Neural crest cell (in vitro differentiated cells): ENCODE measurements around the gene CAMSAP2. TPM values are rescaled to one million over a fixed set of nuclear protein-coding genes. Genes with fewer than 3 reads are reported as not detected.
A peak's percentile ranks its signal among the peaks of the same experiment; 100 is the strongest.

Source experiments
- DNase-seq: peaks from one replicate; pipeline ENCODE4 v3.0.0; 2021; ENCODE audit warnings: low read depth, mixed read lengths, low spot score
- H3K27ac Mint-ChIP-seq: one replicate; pipeline ENCODE4 v1.8.0; 2021; ENCODE audit warnings: mild to moderate bottlenecking, mixed read lengths; ENCODE audit not compliant: unreplicated experiment
- H3K27me3 Mint-ChIP-seq: 2 replicates; pipeline ENCODE4 v1.8.0; 2021; ENCODE audit warnings: low read depth, mild to moderate bottlenecking, mixed read lengths
- H3K36me3 Mint-ChIP-seq: 2 replicates; pipeline ENCODE4 v1.8.0; 2021; ENCODE audit warnings: low read depth, mild to moderate bottlenecking, mixed read lengths
- H3K4me1 Mint-ChIP-seq: 2 replicates; pipeline ENCODE4 v1.8.0; 2021; ENCODE audit warnings: mixed read lengths
- H3K4me3 Mint-ChIP-seq: one replicate; pipeline ENCODE4 v1.8.0; 2021; ENCODE audit warnings: mild to moderate bottlenecking, mixed read lengths
- H3K9me3 Mint-ChIP-seq: 2 replicates; pipeline ENCODE4 v1.8.0; 2021; ENCODE audit warnings: mixed read lengths
- total RNA-seq: library from RNA; stranded (reverse); gene quantifications from 2 replicates; pipeline ENCODE4 v1.2.1, GENCODE V29; 2021
- TF ChIP-seq, protein P1 (sequence below): fragments of 200-600 bp; sonication (generic); conservative IDR thresholded peaks from 2 replicates; pipeline ENCODE4 v1.5.0; 2021; ENCODE audit warnings: antibody characterized with exemption, mild to moderate bottlenecking

Gene CAMSAP2
- total RNA-seq, 1 donor from 2014 or later = 40.3 TPM

DNA sequence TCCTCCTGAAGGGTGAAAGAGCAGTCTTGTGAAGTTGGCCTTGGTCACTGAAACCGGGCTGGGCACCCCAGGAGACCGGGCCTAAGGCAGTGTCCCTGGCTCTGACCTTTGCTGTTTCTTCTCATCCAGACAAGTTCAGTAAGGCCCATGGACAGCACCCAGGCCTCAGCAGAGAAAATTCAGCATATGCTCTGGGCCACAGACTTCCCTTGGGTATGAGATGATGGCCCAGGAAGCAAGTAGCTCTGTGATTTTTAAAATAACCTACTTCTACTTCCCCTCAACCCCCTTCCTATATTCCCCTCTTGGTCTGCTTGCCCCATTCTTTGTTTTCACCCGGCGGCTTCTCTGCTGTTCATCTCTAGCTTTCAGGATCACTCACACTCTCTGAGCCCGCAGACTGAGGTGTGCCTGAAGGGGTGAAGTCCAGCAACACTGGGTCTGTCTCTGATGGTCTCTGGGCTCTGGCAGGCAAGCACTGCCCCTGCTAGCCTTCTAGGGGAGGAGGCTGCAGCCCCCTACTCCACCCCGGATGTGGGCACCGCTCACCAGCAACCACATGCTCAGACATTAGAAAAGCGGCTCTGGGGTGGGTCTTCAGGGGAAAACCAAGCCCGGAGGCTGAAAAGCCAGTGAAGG lies 131.2 kb downstream of the CAMSAP2 start:
- no peaks in the 10 kb centered on the region for H3K27me3 Mint-ChIP-seq
- no peak overlapping the region for H3K4me3 Mint-ChIP-seq
- TF ChIP-seq, protein P1, sequence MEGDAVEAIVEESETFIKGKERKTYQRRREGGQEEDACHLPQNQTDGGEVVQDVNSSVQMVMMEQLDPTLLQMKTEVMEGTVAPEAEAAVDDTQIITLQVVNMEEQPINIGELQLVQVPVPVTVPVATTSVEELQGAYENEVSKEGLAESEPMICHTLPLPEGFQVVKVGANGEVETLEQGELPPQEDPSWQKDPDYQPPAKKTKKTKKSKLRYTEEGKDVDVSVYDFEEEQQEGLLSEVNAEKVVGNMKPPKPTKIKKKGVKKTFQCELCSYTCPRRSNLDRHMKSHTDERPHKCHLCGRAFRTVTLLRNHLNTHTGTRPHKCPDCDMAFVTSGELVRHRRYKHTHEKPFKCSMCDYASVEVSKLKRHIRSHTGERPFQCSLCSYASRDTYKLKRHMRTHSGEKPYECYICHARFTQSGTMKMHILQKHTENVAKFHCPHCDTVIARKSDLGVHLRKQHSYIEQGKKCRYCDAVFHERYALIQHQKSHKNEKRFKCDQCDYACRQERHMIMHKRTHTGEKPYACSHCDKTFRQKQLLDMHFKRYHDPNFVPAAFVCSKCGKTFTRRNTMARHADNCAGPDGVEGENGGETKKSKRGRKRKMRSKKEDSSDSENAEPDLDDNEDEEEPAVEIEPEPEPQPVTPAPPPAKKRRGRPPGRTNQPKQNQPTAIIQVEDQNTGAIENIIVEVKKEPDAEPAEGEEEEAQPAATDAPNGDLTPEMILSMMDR = no peak
- H3K4me1 Mint-ChIP-seq = peaks cover 3% of the 10 kb centered on the region
- no peaks in the 10 kb centered on the region for H3K9me3 Mint-ChIP-seq
- peaks cover 3% of the 10 kb centered on the region for H3K36me3 Mint-ChIP-seq
- no peak overlapping the region for H3K27ac Mint-ChIP-seq
- DNase-seq = no peak

DNA sequence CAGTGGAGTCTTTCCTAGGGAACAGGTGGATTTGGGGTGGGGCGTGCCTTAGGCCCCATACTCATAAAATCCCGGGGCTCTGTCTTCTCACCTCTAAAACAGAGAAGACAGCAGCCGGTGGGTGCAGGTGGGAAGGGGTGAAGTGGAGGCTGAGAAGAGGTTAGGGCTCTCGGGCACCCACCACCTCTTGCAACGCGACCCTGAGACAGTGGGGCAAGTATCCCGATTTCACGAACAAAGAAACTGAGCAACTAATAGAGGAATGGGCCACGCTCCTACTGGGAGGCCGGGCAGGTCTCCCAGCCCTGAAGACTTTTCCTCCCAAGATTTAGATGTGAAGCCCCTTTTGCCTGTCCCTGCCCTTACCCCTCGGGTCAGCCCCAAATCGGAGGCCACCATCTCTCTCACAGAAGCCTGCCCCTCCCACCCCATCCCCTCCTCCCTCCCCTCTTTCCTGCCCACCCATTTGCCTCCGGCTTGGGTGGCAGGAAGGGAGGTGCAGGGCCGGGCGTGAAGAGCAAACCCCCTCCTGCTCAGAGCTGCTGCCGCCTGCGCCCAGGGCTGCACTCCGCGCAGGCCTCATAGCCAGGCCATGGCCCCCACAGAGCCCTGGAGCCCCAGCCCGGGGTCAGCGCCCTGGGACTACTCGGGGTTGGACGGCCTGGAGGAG lies 133.9 kb downstream of the CAMSAP2 start, which contains the start of gene GPR25:
GPR25 (plus strand) TSS at position 536 of the 670 bp plus-strand sequence; CDS start at position 593, 57 bp downstream.
- H3K36me3 Mint-ChIP-seq = no peaks in the 10 kb centered on the region
- peak within 1 kb of the TSS; percentile 39 for H3K27ac Mint-ChIP-seq
- H3K4me1 Mint-ChIP-seq = no peaks in the 10 kb centered on the region
- TF ChIP-seq, protein P1 = no peak
- H3K4me3 Mint-ChIP-seq = no peak within 1 kb of the TSS
- no peaks in the 10 kb centered on the region for H3K9me3 Mint-ChIP-seq
- DNase-seq = no peak
- no peaks in the 10 kb centered on the region for H3K27me3 Mint-ChIP-seq

DNA sequence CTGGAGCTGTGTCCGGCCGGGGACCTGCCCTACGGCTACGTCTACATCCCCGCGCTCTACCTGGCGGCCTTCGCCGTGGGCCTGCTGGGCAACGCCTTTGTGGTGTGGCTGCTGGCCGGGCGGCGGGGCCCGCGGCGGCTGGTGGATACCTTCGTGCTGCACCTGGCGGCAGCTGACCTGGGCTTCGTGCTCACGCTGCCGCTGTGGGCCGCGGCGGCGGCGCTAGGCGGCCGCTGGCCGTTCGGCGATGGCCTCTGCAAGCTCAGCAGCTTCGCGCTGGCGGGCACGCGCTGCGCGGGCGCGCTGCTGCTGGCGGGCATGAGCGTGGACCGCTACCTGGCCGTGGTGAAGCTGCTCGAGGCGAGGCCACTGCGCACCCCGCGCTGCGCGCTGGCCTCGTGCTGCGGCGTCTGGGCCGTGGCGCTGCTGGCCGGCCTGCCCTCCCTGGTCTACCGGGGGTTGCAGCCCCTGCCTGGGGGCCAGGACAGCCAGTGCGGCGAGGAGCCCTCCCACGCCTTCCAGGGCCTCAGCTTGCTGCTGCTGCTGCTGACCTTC lies 134.5 kb downstream of the CAMSAP2 start:
- Mint-ChIP-seq H3K4me1 (no peaks in the 10 kb centered on the region), H3K27ac (no peak overlapping the region), H3K36me3 (no peaks in the 10 kb centered on the region), H3K9me3 (no peaks in the 10 kb centered on the region), H3K27me3 (no peaks in the 10 kb centered on the region), H3K4me3 (no peak overlapping the region)
- TF ChIP-seq, protein P1 = no peak
- no peak for DNase-seq

DNA sequence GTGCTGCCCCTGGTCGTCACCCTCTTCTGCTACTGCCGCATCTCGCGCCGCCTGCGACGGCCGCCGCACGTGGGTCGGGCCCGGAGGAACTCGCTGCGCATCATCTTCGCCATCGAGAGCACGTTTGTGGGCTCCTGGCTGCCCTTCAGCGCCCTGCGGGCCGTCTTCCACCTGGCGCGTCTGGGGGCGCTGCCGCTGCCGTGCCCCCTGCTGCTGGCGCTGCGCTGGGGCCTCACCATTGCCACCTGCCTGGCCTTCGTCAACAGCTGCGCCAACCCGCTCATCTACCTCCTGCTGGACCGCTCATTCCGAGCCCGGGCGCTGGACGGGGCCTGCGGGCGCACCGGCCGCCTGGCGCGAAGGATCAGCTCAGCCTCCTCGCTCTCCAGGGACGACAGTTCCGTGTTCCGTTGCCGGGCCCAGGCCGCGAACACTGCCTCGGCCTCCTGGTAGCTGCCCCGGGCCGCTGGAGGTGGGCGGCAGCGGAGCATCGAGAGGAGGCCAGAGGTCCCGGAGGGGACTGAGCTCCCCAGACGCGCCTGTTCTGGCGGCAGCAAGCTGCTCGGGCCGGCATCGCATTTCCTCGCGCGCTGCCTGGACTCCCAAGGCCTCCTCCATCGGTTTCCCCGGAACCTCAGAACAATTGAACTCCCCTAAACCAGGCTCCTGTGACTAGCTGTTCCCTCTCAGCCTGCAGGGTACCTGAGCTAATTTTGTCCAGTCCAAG lies 135.1 kb downstream of the CAMSAP2 start:
- Mint-ChIP-seq H3K27me3 (no peaks in the 10 kb centered on the region), H3K36me3 (no peaks in the 10 kb centered on the region), H3K4me3 (no peak overlapping the region), H3K27ac (no peak overlapping the region), H3K9me3 (no peaks in the 10 kb centered on the region), H3K4me1 (no peaks in the 10 kb centered on the region)
- DNase-seq = no peak
- TF ChIP-seq, protein P1 = no peak

DNA sequence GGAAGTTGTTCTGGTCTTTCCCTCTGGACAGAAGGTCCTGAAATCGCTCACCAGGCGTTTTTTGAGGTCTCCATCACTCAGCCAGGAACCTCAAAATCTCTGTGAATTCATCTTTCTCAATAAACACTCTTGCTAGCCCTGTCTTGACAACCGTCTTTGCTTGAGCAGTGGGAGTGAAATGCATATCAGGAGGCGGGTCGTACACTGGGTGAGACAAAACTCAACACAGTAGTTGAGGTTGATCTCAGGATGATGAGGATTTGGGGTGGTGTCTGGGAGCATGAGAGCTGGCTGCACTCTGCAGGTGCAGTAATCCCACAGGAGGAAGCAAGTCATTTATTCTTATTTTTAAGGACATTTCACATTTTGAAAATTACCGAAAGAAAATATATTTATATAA lies 136.0 kb downstream of the CAMSAP2 start:
- H3K9me3 Mint-ChIP-seq = no peaks in the 10 kb centered on the region
- DNase-seq = no peak
- TF ChIP-seq, protein P1 = no peak
- no peaks in the 10 kb centered on the region for H3K36me3 Mint-ChIP-seq
- H3K4me3 Mint-ChIP-seq = no peak overlapping the region
- peak overlapping the region; percentile 15 for H3K27ac Mint-ChIP-seq
- no peaks in the 10 kb centered on the region for H3K4me1 Mint-ChIP-seq
- no peaks in the 10 kb centered on the region for H3K27me3 Mint-ChIP-seq
